Hepatocyte (in vitro differentiated cells): ENCODE data around the gene SYNE2. TPM values are rescaled to one million over a fixed set of nuclear protein-coding genes. Genes with fewer than 3 reads are reported as not detected.

Experiments used
- DNase-seq: peaks from one replicate; pipeline ENCODE4 v3.0.0-alpha.2; 2016; ENCODE audit warnings: low spot score
- H2AFZ ChIP-seq: fragments of 200-600 bp; sonication (generic); 2 replicates; pipeline ENCODE4 v1.6.0; 2016; ENCODE audit warnings: antibody characterized with exemption, mild to moderate bottlenecking
- H3K27ac ChIP-seq: fragments of 200-600 bp; sonication (generic); 2 replicates; pipeline ENCODE4 v1.5.1; 2016; ENCODE audit warnings: mild to moderate bottlenecking
- H3K27me3 ChIP-seq: fragments of 200-600 bp; sonication (generic); 2 replicates; pipeline ENCODE4 v1.6.1; 2016
- H3K36me3 ChIP-seq: fragments of 200-600 bp; sonication (generic); replicated peaks from 2 replicates; pipeline ENCODE4 v1.5.1; 2016; ENCODE audit warnings: low read depth; ENCODE audit not compliant: insufficient read depth
- H3K4me1 ChIP-seq: fragments of 200-600 bp; sonication (generic); 2 replicates; pipeline ENCODE4 v1.5.1; 2016; ENCODE audit warnings: mild to moderate bottlenecking, moderate library complexity; ENCODE audit not compliant: insufficient read depth
- H3K4me2 ChIP-seq: fragments of 200-600 bp; sonication (generic); 2 replicates; pipeline ENCODE4 v1.6.0; 2016
- H3K4me3 ChIP-seq: fragments of 200-600 bp; sonication (generic); 2 replicates; pipeline ENCODE4 v1.5.1; 2016; ENCODE audit warnings: mild to moderate bottlenecking
- H3K79me2 ChIP-seq: fragments of 200-600 bp; sonication (generic); 2 replicates; pipeline ENCODE4 v1.6.0; 2017; ENCODE audit warnings: mild to moderate bottlenecking
- H3K9me2 ChIP-seq: fragments of 200-600 bp; sonication (generic); replicated peaks from 2 replicates; pipeline ENCODE4 v1.6.0; 2017; ENCODE audit warnings: mild to moderate bottlenecking; ENCODE audit not compliant: insufficient read depth
- H3K9me3 ChIP-seq: fragments of 200-600 bp; sonication (generic); 2 replicates; pipeline ENCODE4 v1.5.1; 2016; ENCODE audit warnings: low read depth, mild to moderate bottlenecking
- H4K20me1 ChIP-seq: fragments of 200-600 bp; sonication (generic); 2 replicates; pipeline ENCODE4 v1.6.0; 2016; ENCODE audit warnings: mild to moderate bottlenecking; ENCODE audit not compliant: insufficient read depth, poor library complexity, severe bottlenecking
- CTCF ChIP-seq: fragments of 200-600 bp; sonication (generic); IDR thresholded peaks from 2 replicates; pipeline ENCODE4 v1.5.1; 2016; ENCODE audit warnings: antibody characterized with exemption, mild to moderate bottlenecking; ENCODE audit not compliant: poor library complexity
- EZH2 ChIP-seq: fragments of 200-600 bp; sonication (generic); IDR thresholded peaks from 2 replicates; pipeline ENCODE4 v1.6.1; 2016; ENCODE audit warnings: antibody characterized with exemption, mild to moderate bottlenecking, borderline replicate concordance
- EZH2phosphoT487 ChIP-seq: fragments of 200-600 bp; sonication (generic); IDR thresholded peaks from one replicate; pipeline ENCODE4 v1.6.1; 2018; ENCODE audit warnings: antibody characterized with exemption, mild to moderate bottlenecking, low read depth, moderate library complexity; ENCODE audit not compliant: unreplicated experiment, severe bottlenecking
- WGBS: methylation state at CpG from one replicate; pipeline ENCODE4 v1.1.6; 2016; ENCODE audit warnings: low lambda C conversion rate; ENCODE audit errors: missing lambda C conversion rate; 5-methylcytosine and 5-hydroxymethylcytosine counted together
- polyA plus RNA-seq: library from polyadenylated mRNA; unstranded; fragments of >200 nt; fragmentation: Nextera tagmentation; extraction: Ambion mirVana; gene quantifications from 2 replicates; pipeline ENCODE4 v1.2.1, GENCODE V29; 2016
- total RNA-seq: library from RNA; depleted of rRNA; stranded (reverse); fragments of >200 nt; gene quantifications from 2 replicates; pipeline ENCODE4 v1.2.3, GENCODE V29; 2014

SYNE2 gene
- total and polyA plus RNA-seq, 2 experiments from 2014 or later: 21.0 to 58.6 TPM

- DNase-seq: no peak
- 95% methylated on average over 5 of the region's 5 CpGs for WGBS
- Histone ChIP-seq H3K9me2 (no peaks in the 10 kb centered on the region), H3K4me3 (no peak overlapping the region), H3K79me2 (no peaks in the 10 kb centered on the region), H3K36me3 (no peaks in the 10 kb centered on the region), H3K27me3 (no peaks in the 10 kb centered on the region), H3K27ac (no peak overlapping the region), H4K20me1 (no peaks in the 10 kb centered on the region), H3K4me2 (no peak overlapping the region), H2AFZ (no peak overlapping the region), H3K9me3 (no peaks in the 10 kb centered on the region), H3K4me1 (no peaks in the 10 kb centered on the region)
- TF ChIP-seq EZH2: no peak
- no peak for TF ChIP-seq CTCF
- no peak for TF ChIP-seq EZH2phosphoT487
Observed at GRCh38 chr14:63966407-63966806, 113.6 kb downstream of the SYNE2 start.

GRCh38 chr14:63972323-63972932 is 119.6 kb downstream of the SYNE2 start:
- Histone ChIP-seq H3K27me3 (no peaks in the 10 kb centered on the region), H3K79me2 (no peaks in the 10 kb centered on the region), H3K9me2 (no peaks in the 10 kb centered on the region), H2AFZ (no peak overlapping the region), H3K4me2 (no peak overlapping the region), H3K4me3 (no peak overlapping the region), H4K20me1 (no peaks in the 10 kb centered on the region), H3K27ac (no peak overlapping the region), H3K9me3 (no peaks in the 10 kb centered on the region), H3K36me3 (no peaks in the 10 kb centered on the region), H3K4me1 (no peaks in the 10 kb centered on the region)
- TF ChIP-seq EZH2 (no peak), CTCF (no peak), EZH2phosphoT487 (no peak)
- DNase-seq: no peak
- WGBS: 70% methylated on average over 3 of the region's 3 CpGs

- Histone ChIP-seq H3K4me3 (no peak overlapping the region), H3K4me2 (no peak overlapping the region), H3K27ac (no peak overlapping the region), H3K27me3 (no peaks in the 10 kb centered on the region), H3K4me1 (no peaks in the 10 kb centered on the region), H3K9me2 (no peaks in the 10 kb centered on the region), H3K36me3 (no peaks in the 10 kb centered on the region), H2AFZ (no peak overlapping the region), H3K9me3 (no peaks in the 10 kb centered on the region), H3K79me2 (no peaks in the 10 kb centered on the region), H4K20me1 (no peaks in the 10 kb centered on the region)
- WGBS: 98% methylated on average over 5 of the region's 5 CpGs
- TF ChIP-seq EZH2 (no peak), CTCF (no peak)
- no peak for DNase-seq
Observed at GRCh38 chr14:63974176-63974575, 121.4 kb downstream of the SYNE2 start.
